Subcutaneous abdominal adipose tissue (tissue), 5 donors: ENCODE results near the gene CLHC1.
"Not testable (repeated sequence)": the region's sequence is repeated elsewhere in the genome, so short reads cannot be mapped to it uniquely, and the experiment has no call there.

Source experiments
- H3K27ac ChIP-seq: one replicate; pipeline ENCODE4 v1.7.0; 2013; ENCODE audit warnings: low read depth, mild to moderate bottlenecking, inconsistent platforms, low read length, moderate library complexity
- H3K27me3 ChIP-seq, 5 donors: one replicate each; pipeline ENCODE4 v1.7.0; 2013; ENCODE audit warnings: low read length in 5 of 5, inconsistent platforms in 1 of 5; ENCODE audit not compliant: control insufficient read depth in 5 of 5, insufficient read depth in 4 of 5
- H3K36me3 ChIP-seq, 5 donors: one replicate each; pipeline ENCODE4 v1.7.0; 2013; ENCODE audit warnings: low read length in 5 of 5; ENCODE audit not compliant: control insufficient read depth in 5 of 5, insufficient read depth in 5 of 5
- H3K4me1 ChIP-seq, 5 donors: one replicate each; pipeline ENCODE4 v1.7.0; 2013; ENCODE audit warnings: low read length in 5 of 5, mild to moderate bottlenecking in 3 of 5, moderate library complexity in 1 of 5; ENCODE audit not compliant: control insufficient read depth in 5 of 5, insufficient read depth in 5 of 5
- H3K4me3 ChIP-seq, 5 donors: one replicate each; pipeline ENCODE4 v1.7.0; 2013; ENCODE audit warnings: low read length in 5 of 5, low read depth in 1 of 5
- H3K9ac ChIP-seq, 5 donors: one replicate each; pipeline ENCODE4 v1.7.0; 2013; ENCODE audit warnings: low read length in 5 of 5, mild to moderate bottlenecking in 4 of 5, moderate library complexity in 3 of 5
- H3K9me3 ChIP-seq, 5 donors: one replicate each; pipeline ENCODE4 v1.7.0; 2013; ENCODE audit warnings: low read length in 5 of 5; ENCODE audit not compliant: control insufficient read depth in 5 of 5
- donor health status: healthy.
- donor health status: healthy.
- donor health status: healthy.
- donor health status: healthy.
- donor health status: healthy.

CLHC1 gene

DNA sequence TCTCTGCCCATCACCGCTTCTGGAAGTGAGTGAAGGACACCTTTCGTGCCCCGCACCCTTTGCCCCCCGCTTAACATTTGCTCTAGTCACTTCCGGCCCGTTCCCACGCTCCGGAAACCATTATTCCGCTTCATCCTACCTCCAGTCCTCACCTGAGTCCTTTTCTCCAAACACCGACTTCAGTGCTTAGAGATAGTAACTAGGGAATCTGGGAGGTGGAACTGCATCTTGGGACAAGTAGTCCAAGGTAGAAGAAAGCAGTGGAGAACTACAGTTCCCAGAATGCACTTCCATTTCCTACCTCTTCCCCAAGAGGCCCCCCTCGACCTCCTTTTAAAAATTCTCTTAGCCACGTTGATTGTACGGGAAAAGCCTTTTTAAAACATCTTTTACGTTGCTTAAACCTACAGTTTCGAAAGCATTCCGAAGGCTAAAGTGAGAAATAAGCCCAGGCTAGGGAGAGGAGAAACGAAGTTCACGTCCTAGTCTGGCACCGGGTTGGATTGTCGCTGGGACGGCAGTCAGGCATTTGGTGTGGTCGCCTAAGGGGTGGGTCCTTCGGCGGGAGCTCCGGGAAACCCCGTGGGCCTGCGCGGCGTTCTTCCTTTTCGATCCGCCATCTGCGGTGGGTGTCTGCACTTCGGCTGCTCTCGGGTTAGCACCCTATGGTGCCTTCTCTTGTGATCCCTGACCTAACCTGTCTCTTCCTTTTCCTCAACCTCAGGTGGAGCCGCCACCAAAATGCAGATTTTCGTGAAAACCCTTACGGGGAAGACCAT is at the start of gene CLHC1, which contains the start of gene RPS27A:
CLHC1 (minus strand) TSS at position 210 of the 779 bp plus-strand sequence. CDS start 9,882 bp downstream, outside the sequence.
RPS27A (plus strand) TSS at position 605 of the 779 bp plus-strand sequence; CDS start at position 742, 137 bp downstream.
- Histone ChIP-seq H3K9me3 (no peaks in the 10 kb centered on the region), H3K27ac (peak within 1 kb of the TSS; percentile 98), H3K4me1 (peaks cover 4 to 29% (median 26%) of the 10 kb centered on the region in 5 donors), H3K9ac (peak within 1 kb of the TSS; percentile 87 to 98 (median 95)), H3K27me3 (no peaks in the 10 kb centered on the region), H3K4me3 (peak within 1 kb of the TSS; percentile 84 to 97 (median 91)), H3K36me3 (peaks cover 28 to 34% (median 30%) of the 10 kb centered on the region in 5 donors)

DNA sequence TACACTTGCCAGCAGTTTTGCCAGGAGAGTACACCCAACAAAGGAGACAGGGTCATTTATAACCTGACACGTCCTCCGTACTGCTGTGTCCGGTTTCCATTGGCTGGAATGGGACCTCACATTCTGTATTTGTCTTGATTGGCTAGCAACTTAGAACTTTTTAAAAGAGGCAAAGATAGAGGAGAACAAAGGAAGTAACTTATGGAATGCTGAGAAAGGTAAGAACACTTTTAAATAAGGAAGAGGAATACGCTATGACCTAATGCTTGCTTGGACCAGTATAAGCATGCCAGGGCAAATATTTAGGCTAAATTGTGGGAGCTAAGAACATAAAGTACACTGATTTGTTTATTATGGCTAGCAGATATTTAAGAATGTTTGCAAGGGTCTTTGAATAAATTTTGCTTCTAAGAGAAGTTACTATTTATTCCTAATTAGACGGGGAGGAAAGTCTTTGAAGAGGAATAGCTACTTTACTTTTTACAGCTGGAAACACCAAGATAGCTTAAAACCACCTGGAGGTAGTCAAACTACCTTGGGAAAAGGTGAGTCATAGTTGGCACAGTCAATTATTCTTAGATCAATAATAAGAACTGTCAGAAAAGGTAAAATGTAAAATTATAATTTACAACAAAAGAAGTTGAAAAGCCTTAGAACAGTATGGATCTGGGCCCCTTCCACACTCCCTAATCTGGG is 48.9 kb upstream of the CLHC1 start:
- peaks cover 0 to 19% (median 16%) of the 10 kb centered on the region in 5 donors for H3K4me1 ChIP-seq
- not testable (repeated sequence) for H3K27ac ChIP-seq, H3K9ac ChIP-seq, H3K4me3 ChIP-seq, H3K9me3 ChIP-seq, H3K36me3 ChIP-seq, H3K27me3 ChIP-seq

DNA sequence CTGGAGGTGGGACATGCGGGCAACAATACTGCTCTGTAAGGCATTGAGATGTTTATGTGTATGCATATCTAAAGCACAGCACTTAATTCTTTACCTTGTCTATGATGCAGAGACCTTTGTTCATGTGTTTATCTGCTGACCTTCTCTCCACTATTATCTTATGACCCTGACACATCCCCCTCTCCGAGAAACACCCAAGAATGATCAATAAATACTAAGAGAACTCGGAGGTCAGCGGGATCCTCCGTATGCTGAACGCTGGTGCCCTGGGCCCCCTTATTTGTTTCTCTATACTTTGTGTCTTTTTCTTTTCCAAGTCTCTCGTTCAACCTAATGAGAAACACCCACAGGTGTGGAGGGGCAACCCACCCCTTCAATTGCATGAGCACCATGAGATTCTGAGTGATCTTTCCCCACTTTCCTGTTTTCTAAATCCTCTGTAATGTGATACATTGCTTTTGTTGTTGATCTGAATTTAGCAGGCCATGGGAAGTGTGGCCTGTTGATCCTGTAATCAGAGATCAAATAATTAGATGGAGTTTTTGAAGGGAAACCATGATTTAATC is 47.8 kb upstream of the CLHC1 start:
- not testable (repeated sequence) for H3K36me3 ChIP-seq, H3K9me3 ChIP-seq, H3K27me3 ChIP-seq, H3K9ac ChIP-seq, H3K27ac ChIP-seq, H3K4me3 ChIP-seq
- peaks cover 0 to 19% (median 16%) of the 10 kb centered on the region in 5 donors for H3K4me1 ChIP-seq

DNA sequence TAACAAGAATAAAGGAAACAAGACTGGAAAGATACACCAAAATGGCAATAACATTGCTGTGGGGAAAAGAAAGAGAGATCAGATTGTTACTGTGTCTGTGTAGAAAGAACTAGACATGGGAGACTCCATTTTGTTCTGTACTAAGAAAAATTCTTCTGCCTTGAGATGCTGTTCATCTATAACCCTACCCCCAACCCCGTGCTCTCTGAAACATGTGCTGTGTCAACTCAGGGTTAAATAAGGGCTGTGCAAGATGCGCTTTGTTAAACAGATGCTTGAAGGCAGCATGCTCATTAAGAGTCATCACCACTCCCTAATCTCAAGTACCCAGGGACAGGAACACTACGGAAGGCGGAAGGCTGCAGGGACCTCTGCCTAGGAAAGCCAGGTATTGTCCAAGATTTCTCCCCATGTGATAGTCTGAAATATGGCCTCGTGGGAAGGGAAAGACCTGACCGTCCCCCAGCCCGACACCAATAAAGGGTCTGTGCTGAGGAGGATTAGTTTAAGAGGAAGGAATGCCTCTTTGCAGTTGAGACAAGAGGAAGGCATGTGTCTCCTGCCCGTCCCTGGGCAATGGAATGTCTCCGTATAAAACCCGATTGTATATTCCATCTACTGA is 47.2 kb upstream of the CLHC1 start:
- H3K27me3 ChIP-seq, H3K36me3 ChIP-seq, H3K27ac ChIP-seq, H3K9ac ChIP-seq, H3K9me3 ChIP-seq, H3K4me3 ChIP-seq: not testable (repeated sequence)
- H3K4me1 ChIP-seq: peaks cover 0 to 19% (median 16%) of the 10 kb centered on the region in 5 donors

DNA sequence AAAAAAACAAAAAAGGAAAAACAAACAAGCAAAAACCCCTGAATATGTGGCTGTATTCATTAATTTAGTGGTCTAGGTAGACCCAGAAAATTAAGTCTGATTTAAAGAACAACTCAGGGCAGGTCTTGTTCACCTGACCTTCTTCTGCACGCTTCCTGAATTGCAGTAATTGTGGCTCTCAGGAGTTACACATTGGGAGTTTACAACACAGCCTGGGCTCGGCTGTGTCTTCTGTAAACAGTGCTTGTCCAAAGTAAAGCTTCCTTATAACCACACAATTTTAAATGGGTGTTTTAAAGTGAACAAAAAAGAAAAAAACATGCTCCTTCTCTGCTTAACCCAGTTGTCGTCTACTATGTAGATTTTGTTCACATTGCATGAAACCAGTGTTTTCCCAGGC is 45.2 kb upstream of the CLHC1 start:
- Histone ChIP-seq H3K9me3 (no peaks in the 10 kb centered on the region), H3K9ac (no peak overlapping the region), H3K36me3 (no peaks in the 10 kb centered on the region), H3K27ac (no peak overlapping the region), H3K4me3 (no peak overlapping the region), H3K4me1 (peaks cover 0 to 4% (median 0%) of the 10 kb centered on the region in 5 donors), H3K27me3 (no peaks in the 10 kb centered on the region)

DNA sequence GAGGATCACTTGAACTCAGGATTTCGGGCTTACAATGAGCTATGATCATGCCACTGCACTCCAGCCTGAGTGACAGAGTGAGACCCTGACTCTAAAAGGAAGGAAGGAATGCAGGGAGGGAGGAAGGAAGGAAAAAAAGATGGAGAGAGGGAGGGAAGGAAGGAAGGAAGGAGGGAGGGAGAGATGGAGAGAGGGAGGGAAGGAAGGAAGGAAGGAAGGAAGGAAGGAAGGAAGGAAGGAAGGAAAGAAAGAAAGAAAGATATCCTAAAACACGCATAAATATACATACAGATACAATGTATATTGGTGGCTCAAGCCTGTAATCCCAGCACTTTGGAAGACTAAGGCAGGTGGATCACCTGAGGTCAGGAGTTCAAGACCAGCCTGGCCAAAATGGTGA is 42.3 kb upstream of the CLHC1 start:
- not testable (repeated sequence) for H3K27me3 ChIP-seq, H3K27ac ChIP-seq, H3K9me3 ChIP-seq, H3K4me1 ChIP-seq, H3K4me3 ChIP-seq, H3K9ac ChIP-seq, H3K36me3 ChIP-seq

DNA sequence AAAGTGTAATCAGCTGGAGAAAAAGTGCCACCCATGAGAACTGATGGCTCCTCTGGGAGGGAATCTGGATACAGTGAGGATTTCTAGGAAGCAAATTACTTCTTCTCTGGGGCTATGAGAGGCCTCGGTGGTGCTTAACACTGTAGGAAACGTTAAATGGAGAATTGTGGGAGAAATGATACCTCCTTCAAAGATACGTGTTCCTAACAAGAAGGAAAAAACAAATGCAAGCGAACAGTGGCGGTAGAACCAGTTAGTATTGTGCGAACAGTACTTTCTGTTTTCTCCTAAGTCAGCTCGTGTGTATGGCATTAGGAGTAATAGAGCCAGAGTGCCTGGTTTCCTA is 37.5 kb upstream of the CLHC1 start:
- H3K4me3 ChIP-seq: peak overlapping the region; percentile 76 to 97 (median 90)
- peak overlapping the region; percentile 91 for H3K27ac ChIP-seq
- peak overlapping the region; percentile 55 to 97 (median 76) for H3K9ac ChIP-seq
- H3K27me3 ChIP-seq: no peaks in the 10 kb centered on the region
- peaks cover 4 to 11% (median 6%) of the 10 kb centered on the region in 5 donors for H3K36me3 ChIP-seq
- H3K4me1 ChIP-seq: peaks cover 3 to 15% (median 14%) of the 10 kb centered on the region in 5 donors
- no peaks in the 10 kb centered on the region for H3K9me3 ChIP-seq

DNA sequence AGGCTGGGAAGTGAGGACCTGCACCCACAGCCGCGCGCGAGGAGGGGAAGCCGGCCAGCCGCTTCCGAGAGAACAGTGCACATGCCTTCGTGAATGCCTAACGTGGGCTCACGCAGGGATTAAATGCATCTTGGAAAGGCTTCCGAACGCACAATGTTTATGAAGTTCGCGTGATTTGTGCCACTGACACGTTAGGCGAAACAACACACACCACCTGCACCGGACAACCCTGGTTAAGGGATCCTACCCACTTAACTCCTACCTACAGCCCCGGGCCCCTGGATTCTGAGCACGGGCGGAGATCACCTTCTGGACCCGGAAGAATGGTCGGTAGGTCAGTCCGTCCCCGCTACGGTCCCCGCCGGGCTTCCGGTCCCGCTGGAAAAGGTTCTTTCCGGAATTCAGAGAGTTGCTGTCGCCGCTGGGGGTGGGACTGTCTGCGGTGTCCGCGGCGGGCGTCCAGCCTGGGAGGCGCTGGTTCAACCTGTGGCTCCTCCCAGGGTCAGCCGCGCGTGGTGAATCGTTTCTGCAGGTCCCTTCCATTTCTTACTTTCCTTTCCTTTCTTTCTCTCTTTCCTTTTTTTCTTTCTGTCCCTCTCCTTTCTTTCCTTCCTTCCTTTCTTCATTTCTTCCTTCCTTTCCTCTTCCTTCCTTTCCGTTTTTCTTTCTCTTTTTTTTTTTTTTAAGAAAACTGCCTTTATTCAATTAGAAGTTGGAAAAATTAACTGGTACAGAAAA is 37.0 kb upstream of the CLHC1 start, which contains the start of gene MTIF2:
MTIF2 (minus strand) TSS at position 325 of the 738 bp plus-strand sequence. CDS start 5,373 bp downstream, outside the sequence.
- Histone ChIP-seq H3K9ac (peak within 1 kb of the TSS; percentile 76 to 97 (median 89)), H3K4me3 (peak within 1 kb of the TSS; percentile 86 to 99 (median 92)), H3K4me1 (peaks cover 3 to 15% (median 14%) of the 10 kb centered on the region in 5 donors), H3K27ac (peak within 1 kb of the TSS; percentile 91), H3K27me3 (no peaks in the 10 kb centered on the region), H3K36me3 (peaks cover 6 to 16% (median 8%) of the 10 kb centered on the region in 5 donors), H3K9me3 (no peaks in the 10 kb centered on the region)

DNA sequence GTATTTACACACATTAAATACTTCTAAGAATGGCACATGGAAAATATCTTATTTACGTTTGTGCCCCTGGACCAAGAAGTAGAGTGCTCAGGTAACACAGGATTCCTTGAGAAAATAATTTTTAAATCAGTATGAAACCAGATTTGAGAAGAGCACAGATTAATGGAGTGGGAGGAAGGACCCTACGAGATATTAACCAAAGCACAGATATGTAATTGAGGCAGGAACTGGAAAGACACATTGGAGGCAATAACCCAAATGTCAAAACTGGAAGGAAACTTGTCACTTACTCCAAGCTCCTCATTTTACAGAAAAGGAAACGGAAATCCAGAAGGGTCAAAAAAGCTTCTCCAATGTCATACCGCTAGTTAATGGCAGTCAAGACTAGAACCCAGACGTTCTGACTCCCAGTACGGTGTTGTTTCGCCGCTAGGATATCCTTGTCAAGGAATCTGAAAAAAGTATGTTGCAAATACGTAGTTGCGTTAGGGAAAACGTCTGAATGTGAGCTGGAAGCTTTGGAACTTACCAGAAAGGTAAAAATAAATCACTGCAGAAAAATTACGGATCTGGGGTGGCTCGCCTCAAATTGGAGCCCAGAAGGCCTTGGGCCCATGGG is 36.3 kb upstream of the CLHC1 start:
- Histone ChIP-seq H3K9me3 (no peaks in the 10 kb centered on the region), H3K27ac (peak overlapping the region; percentile 91), H3K27me3 (no peaks in the 10 kb centered on the region), H3K4me1 (peaks cover 3 to 15% (median 14%) of the 10 kb centered on the region in 5 donors), H3K9ac (peak overlapping the region; percentile 76 to 97 (median 89)), H3K36me3 (peaks cover 10 to 23% (median 13%) of the 10 kb centered on the region in 5 donors), H3K4me3 (peak overlapping the region; percentile 86 to 99 (median 92))
